H1 (cell line): ENCODE results near the gene MCF2L. TPM values are rescaled to one million over a fixed set of nuclear protein-coding genes. Genes with fewer than 3 reads are reported as not detected.

ENCODE experiments used
- CTCF ChIA-PET: fragments of 300-600 bp; sonication (Branson Sonifier 250); formaldehyde crosslinking; loops from one replicate; lab custom pipeline; 2021; ENCODE audit not compliant: partially characterized antibody; lab: Charles Lee
- POLR2A ChIA-PET: fragments of 300-600 bp; sonication (Branson Sonifier 250); formaldehyde crosslinking; loops from one replicate; lab custom pipeline; 2021; ENCODE audit warnings: inconsistent platforms; ENCODE audit not compliant: partially characterized antibody; lab: Charles Lee
- DNase-seq, 2 experiments: peaks; one replicate each; pipeline versions ENCODE4 v3.0.0 to v3.0.0-alpha.2; 2010 to 2022; ENCODE audit warnings: low spot score in 2 of 2, low read depth in 1 of 2, mixed read lengths in 1 of 2
- FAIRE-seq: peaks from 2 replicates; lab custom pipeline; 2011; peaks lifted over from hg19 to GRCh38; lab: Jason Lieb, UNC
- H2AFZ ChIP-seq: 2 replicates; pipeline ENCODE4 v1.8.1; 2012; ENCODE audit warnings: low read length, inconsistent platforms
- H2AK5ac ChIP-seq: 2 replicates; pipeline ENCODE4 v1.6.1; 2013; ENCODE audit warnings: low read depth, low read length
- H2BK120ac ChIP-seq: replicated peaks from 2 replicates; pipeline ENCODE3; 2013; ENCODE audit warnings: low read depth, low read length, inconsistent platforms
- H2BK12ac ChIP-seq: 2 replicates; pipeline ENCODE4 v1.6.1; 2013; ENCODE audit warnings: low read depth, low read length
- H2BK15ac ChIP-seq: 2 replicates; pipeline ENCODE4 v1.6.1; 2013; ENCODE audit warnings: low read length
- H2BK20ac ChIP-seq: 2 replicates; pipeline ENCODE4 v1.6.1; 2013; ENCODE audit warnings: low read length
- H2BK5ac ChIP-seq: 2 replicates; pipeline ENCODE4 v1.6.1; 2013; ENCODE audit warnings: low read depth, low read length
- H3K14ac ChIP-seq: 2 replicates; pipeline ENCODE4 v1.6.1; 2013; ENCODE audit warnings: inconsistent platforms; ENCODE audit not compliant: insufficient read length
- H3K18ac ChIP-seq: 2 replicates; pipeline ENCODE4 v1.6.1; 2013; ENCODE audit warnings: low read length; ENCODE audit errors: extremely low read depth
- H3K23ac ChIP-seq: 2 replicates; pipeline ENCODE4 v1.6.1; 2013; ENCODE audit warnings: inconsistent platforms; ENCODE audit not compliant: insufficient read length
- H3K23me2 ChIP-seq: 2 replicates; pipeline ENCODE4 v1.6.1; 2013; ENCODE audit warnings: low read depth, low read length
- H3K27ac ChIP-seq: 2 replicates; pipeline ENCODE4 v1.6.1; 2011; ENCODE audit warnings: low read depth, low read length, inconsistent platforms
- H3K27me3 ChIP-seq, 4 experiments: replicated peaks in 1 of 4; 1 replicate in 1 of 4; 2 replicates in 3 of 4; pipeline versions ENCODE4 v1.6.1 to v1.8.1; 2011 to 2013; ENCODE audit warnings: low read length in 3 of 4, mild to moderate bottlenecking in 3 of 4, inconsistent platforms in 2 of 4, mixed read lengths in 2 of 4, moderate library complexity in 1 of 4; ENCODE audit not compliant: control insufficient read depth in 3 of 4, insufficient read depth in 3 of 4; ENCODE audit errors: extremely low read depth in 1 of 4
- H3K36me3 ChIP-seq, 4 experiments: 2 replicates each; pipeline versions ENCODE4 v1.6.1 to v1.8.1; 2011 to 2013; ENCODE audit warnings: mild to moderate bottlenecking in 4 of 4, low read length in 3 of 4, moderate library complexity in 2 of 4, control low read depth in 1 of 4, inconsistent platforms in 1 of 4; ENCODE audit not compliant: insufficient read depth in 4 of 4, control insufficient read depth in 2 of 4
- H3K4ac ChIP-seq: replicated peaks from 2 replicates; pipeline ENCODE3; 2013; ENCODE audit warnings: low read length, low read depth, mixed read lengths, inconsistent platforms; ENCODE audit not compliant: insufficient read length
- H3K4me1 ChIP-seq, 4 experiments: replicated peaks in 1 of 4; 1 replicate in 1 of 4; 2 replicates in 3 of 4; pipeline versions ENCODE4 v1.6.1 to v1.8.1; 2011 to 2013; ENCODE audit warnings: low read length in 3 of 4, inconsistent platforms in 2 of 4, mixed read lengths in 1 of 4; ENCODE audit not compliant: insufficient read depth in 4 of 4, control insufficient read depth in 3 of 4
- H3K4me2 ChIP-seq, 2 experiments: 2 replicates each; pipeline versions ENCODE4 v1.6.1 to v1.8.1; 2011 to 2013; ENCODE audit warnings: low read depth in 2 of 2, low read length in 2 of 2, control low read depth in 1 of 2, inconsistent platforms in 1 of 2, mild to moderate bottlenecking in 1 of 2; ENCODE audit not compliant: insufficient read depth in 1 of 2
- H3K4me3 ChIP-seq, 4 experiments: fragments of 200-600, 300-600 bp in 1 of 4; sonication (generic), shearing (Covaris generic), sonication (Bioruptor Twin) in 1 of 4; 2 replicates each; pipeline versions ENCODE4 v1.5.1 to v1.8.1; 2011 to 2016; ENCODE audit warnings: low read length in 4 of 4, low read depth in 3 of 4, control low read depth in 2 of 4, inconsistent platforms in 2 of 4, mild to moderate bottlenecking in 2 of 4, mixed read lengths in 1 of 4, moderate library complexity in 1 of 4; ENCODE audit not compliant: insufficient read depth in 2 of 4; ENCODE audit errors: extremely low read depth in 1 of 4
- H3K56ac ChIP-seq: replicated peaks from 2 replicates; pipeline ENCODE3; 2013; ENCODE audit warnings: low read depth, mild to moderate bottlenecking, mixed read lengths, low read length, inconsistent platforms; ENCODE audit not compliant: insufficient read length
- H3K79me1 ChIP-seq: 2 replicates; pipeline ENCODE4 v1.6.1; 2013; ENCODE audit warnings: low read depth, low read length, control low read depth
- H3K79me2 ChIP-seq, 2 experiments: 2 replicates each; pipeline versions ENCODE4 v1.6.1 to v1.8.1; 2012 to 2013; ENCODE audit warnings: low read length in 2 of 2, mild to moderate bottlenecking in 2 of 2, inconsistent platforms in 1 of 2; ENCODE audit not compliant: insufficient read depth in 2 of 2, control insufficient read depth in 1 of 2
- H3K9ac ChIP-seq, 4 experiments: replicated peaks in 1 of 4; 1 replicate in 1 of 4; 2 replicates in 3 of 4; pipeline versions ENCODE4 v1.6.1 to v1.8.1; 2011 to 2013; ENCODE audit warnings: low read depth in 3 of 4, low read length in 3 of 4, control low read depth in 2 of 4, mild to moderate bottlenecking in 2 of 4, moderate library complexity in 2 of 4, inconsistent platforms in 1 of 4; ENCODE audit errors: extremely low read depth in 1 of 4
- H3K9me3 ChIP-seq, 2 experiments: 2 replicates each; pipeline versions ENCODE4 v1.6.1 to v1.8.1; 2012 to 2013; ENCODE audit warnings: mild to moderate bottlenecking in 2 of 2, moderate library complexity in 2 of 2, control low read depth in 1 of 2, inconsistent platforms in 1 of 2, low read depth in 1 of 2, low read length in 1 of 2, mixed read lengths in 1 of 2; ENCODE audit not compliant: insufficient read depth in 2 of 2
- H4K20me1 ChIP-seq, 2 experiments: replicated peaks in 1 of 2; 2 replicates each; pipeline versions ENCODE3 to v1.8.1; 2011 to 2013; ENCODE audit warnings: inconsistent platforms in 2 of 2, low read length in 2 of 2, mild to moderate bottlenecking in 1 of 2; ENCODE audit not compliant: insufficient read depth in 2 of 2, control insufficient read depth in 1 of 2
- H4K5ac ChIP-seq: 2 replicates; pipeline ENCODE4 v1.6.1; 2013; ENCODE audit warnings: low read length, low read depth, mixed read lengths, inconsistent platforms; ENCODE audit not compliant: insufficient read length
- H4K8ac ChIP-seq: 2 replicates; pipeline ENCODE4 v1.8.0; 2013; ENCODE audit warnings: mild to moderate bottlenecking, moderate library complexity, low read length, inconsistent platforms; ENCODE audit not compliant: insufficient read depth; ENCODE audit errors: extremely low read depth
- H4K91ac ChIP-seq: replicated peaks from 2 replicates; pipeline ENCODE3; 2013; ENCODE audit warnings: low read length, mixed read lengths, inconsistent platforms; ENCODE audit not compliant: insufficient read length
- CTCF ChIP-seq, 3 experiments: IDR thresholded peaks; 1 replicate in 2 of 3; 2 replicates in 1 of 3; pipeline versions ENCODE4 v1.5.1 to v1.6.1; 2011; ENCODE audit warnings: low read length in 3 of 3, mild to moderate bottlenecking in 3 of 3, inconsistent platforms in 2 of 3, low read depth in 1 of 3, moderate library complexity in 1 of 3; ENCODE audit not compliant: insufficient read depth in 1 of 3; ENCODE audit errors: control extremely low read depth in 1 of 3
- JUND ChIP-seq: IDR thresholded peaks from 2 replicates; pipeline ENCODE4 v1.6.1; 2011; ENCODE audit warnings: mild to moderate bottlenecking, improper control_type of control experiment, low read length
- POU5F1 ChIP-seq: IDR thresholded peaks from 2 replicates; pipeline ENCODE4 v1.6.1; 2011; ENCODE audit warnings: low read depth, mild to moderate bottlenecking, low read length, moderate library complexity
- SRF ChIP-seq: IDR thresholded peaks from 2 replicates; pipeline ENCODE4 v1.6.1; 2011; ENCODE audit warnings: mild to moderate bottlenecking, low read depth, low read length, moderate library complexity
- TAF7 ChIP-seq: optimal IDR thresholded peaks from 2 replicates; pipeline ENCODE3; 2011; ENCODE audit warnings: low read depth, mild to moderate bottlenecking, inconsistent platforms, low read length, moderate library complexity, borderline replicate concordance
- YY1 ChIP-seq: IDR thresholded peaks from 2 replicates; pipeline ENCODE4 v1.6.1; 2011; ENCODE audit warnings: low read depth, mild to moderate bottlenecking, low read length
- WGBS, 2 experiments: shearing (Covaris generic) in 1 of 2; methylation state at CpG; one replicate each; pipeline versions ENCODE4 v1.1.6 to v1.1.7; 2013 to 2015; ENCODE audit warnings: low lambda C conversion rate in 2 of 2, mixed read lengths in 2 of 2, inconsistent platforms in 1 of 2, low coverage in 1 of 2, missing lambda C conversion rate in 1 of 2; ENCODE audit not compliant: insufficient replicate concordance in 2 of 2, insufficient coverage in 1 of 2, insufficient read length in 1 of 2; ENCODE audit errors: extremely low coverage in 1 of 2, missing lambda C conversion rate in 1 of 2; 5-methylcytosine and 5-hydroxymethylcytosine counted together
- polyA plus RNA-seq, 7 experiments: library from polyadenylated mRNA; depleted of rRNA in 3 of 7; stranded (reverse) in 5 of 7; unstranded in 2 of 7; fragments of >200 nt in 5 of 7; fragments of 200-250 nt in 2 of 7; gene quantifications; 1 replicate in 5 of 7; 2 replicates in 1 of 7; 4 replicates in 1 of 7; pipeline versions ENCODE4 v1.2.1 to v1.2.3, GENCODE V29; 2011 to 2013; ENCODE audit warnings: missing spikeins in 2 of 7, mixed read lengths in 2 of 7
- total RNA-seq: library from RNA; stranded (reverse); fragmentation: NEBNext Ultra II Directional; extraction: Animal tissue kit (Norgen Biotek cat#: 25700); gene quantifications from 2 replicates; pipeline ENCODE4 v1.2.1, GENCODE V29; 2021

MCF2L gene
- total and polyA plus RNA-seq, 2 of the 8 experiments (the other 6 are each of a cell fraction or from before 2014, with no cell fraction given): 10.1 to 24.4 TPM

GRCh38 chr13:113049981-113050380 is 81.0 kb downstream of the MCF2L start:
- FAIRE-seq: no peak

More at GRCh38 chr13:113049981-113050380, 81.0 kb downstream of the MCF2L start:
- no peak overlapping the region for H4K5ac ChIP-seq
- no peak overlapping the region; a peak in 1 of 4 replicates for H3K4me2 ChIP-seq
- H4K8ac ChIP-seq: no peak overlapping the region
- peak overlapping the region in 1 of 4 experiments; percentile 28; a peak in 1 of 7 replicates for H3K9ac ChIP-seq
- H2BK20ac ChIP-seq: no peak overlapping the region
- peaks cover 0 to 4% of the 10 kb centered on the region in 2 experiments for H4K20me1 ChIP-seq
- no peak overlapping the region for H3K23ac ChIP-seq
- no peak overlapping the region for H3K56ac ChIP-seq
- H2BK5ac ChIP-seq: no peak overlapping the region
- CTCF ChIA-PET: interaction anchor here (1.0 to 2.7 kb wide), 11 partner anchors 8 to 82 kb away, joined by 3 to 16 read pairs (median 4); partner anchors contain the start of gene MCF2L
- H3K27ac ChIP-seq: no peak overlapping the region
- peaks cover 2% of the 10 kb centered on the region; the same call in 1 of the 2 replicates for H3K23me2 ChIP-seq
- no peak overlapping the region for H2AFZ ChIP-seq
- H3K14ac ChIP-seq: no peak overlapping the region
- no peak for TF ChIP-seq CTCF (IDR thresholded peaks at IDR 0.05; ENCODE audit: control extremely low read depth in 1 of 3, insufficient read depth in 1 of 3, low read depth in 1 of 3, low read length in 3 of 3)
- TF ChIP-seq SRF: no peak
- TF ChIP-seq POU5F1: no peak
- TF ChIP-seq YY1: no peak
- no peak for TF ChIP-seq TAF7
- no peak for TF ChIP-seq JUND
- no peaks in the 10 kb centered on the region for H3K9me3 ChIP-seq
- H2AK5ac ChIP-seq: 0 out of 2 replicates have a peak overlapping the region, but pooled peaks have one; percentile 75
- 0 out of 2 replicates have a peak, but pooled peaks cover 2% of the 10 kb centered on the region for H3K79me1 ChIP-seq
- H3K4ac ChIP-seq: no peak overlapping the region
- H3K79me2 ChIP-seq: no peaks in the 10 kb centered on the region
- H2BK12ac ChIP-seq: peak overlapping the region; percentile 87; the same call in 1 of the 2 replicates
- H2BK15ac ChIP-seq: no peak overlapping the region
- no peak for DNase-seq
- no peaks in the 10 kb centered on the region; a peak in 1 of 8 replicates for H3K36me3 ChIP-seq
- POLR2A ChIA-PET: no interaction called here
- H2BK120ac ChIP-seq: no peak overlapping the region
- no peak overlapping the region for H3K4me3 ChIP-seq
- peaks cover 0 to 4% (median 3%) of the 10 kb centered on the region in 4 experiments; a peak in 5 of 7 replicates for H3K4me1 ChIP-seq
- H3K18ac ChIP-seq: no peak overlapping the region
- WGBS, 2 experiments: 86 to 100% methylated on average over 3 to 7 of the region's 8 CpGs
- H3K27me3 ChIP-seq: no peaks in the 10 kb centered on the region; a peak in 1 of 7 replicates
- H4K91ac ChIP-seq: no peak overlapping the region
